H1 (cell line): Measurements from ENCODE around the gene UBE2D2. TPM values are rescaled to one million over a fixed set of nuclear protein-coding genes. Genes with fewer than 3 reads are reported as not detected.

Experiments used
- CTCF ChIA-PET: fragments of 300-600 bp; sonication (Branson Sonifier 250); formaldehyde crosslinking; loops from one replicate; lab custom pipeline; 2021; ENCODE audit not compliant: partially characterized antibody; lab: Charles Lee
- POLR2A ChIA-PET: fragments of 300-600 bp; sonication (Branson Sonifier 250); formaldehyde crosslinking; loops from one replicate; lab custom pipeline; 2021; ENCODE audit warnings: inconsistent platforms; ENCODE audit not compliant: partially characterized antibody; lab: Charles Lee
- DNase-seq, 2 experiments: peaks; one replicate each; pipeline versions ENCODE4 v3.0.0 to v3.0.0-alpha.2; 2010 to 2022; ENCODE audit warnings: low spot score in 2 of 2, low read depth in 1 of 2, mixed read lengths in 1 of 2
- FAIRE-seq: peaks from 2 replicates; lab custom pipeline; 2011; peaks lifted over from hg19 to GRCh38; lab: Jason Lieb, UNC
- H2AFZ ChIP-seq: 2 replicates; pipeline ENCODE4 v1.8.1; 2012; ENCODE audit warnings: low read length, inconsistent platforms
- H2AK5ac ChIP-seq: 2 replicates; pipeline ENCODE4 v1.6.1; 2013; ENCODE audit warnings: low read depth, low read length
- H2BK120ac ChIP-seq: replicated peaks from 2 replicates; pipeline ENCODE3; 2013; ENCODE audit warnings: low read depth, low read length, inconsistent platforms
- H2BK12ac ChIP-seq: 2 replicates; pipeline ENCODE4 v1.6.1; 2013; ENCODE audit warnings: low read depth, low read length
- H2BK15ac ChIP-seq: 2 replicates; pipeline ENCODE4 v1.6.1; 2013; ENCODE audit warnings: low read length
- H2BK20ac ChIP-seq: 2 replicates; pipeline ENCODE4 v1.6.1; 2013; ENCODE audit warnings: low read length
- H2BK5ac ChIP-seq: 2 replicates; pipeline ENCODE4 v1.6.1; 2013; ENCODE audit warnings: low read depth, low read length
- H3K14ac ChIP-seq: 2 replicates; pipeline ENCODE4 v1.6.1; 2013; ENCODE audit warnings: inconsistent platforms; ENCODE audit not compliant: insufficient read length
- H3K18ac ChIP-seq: 2 replicates; pipeline ENCODE4 v1.6.1; 2013; ENCODE audit warnings: low read length; ENCODE audit errors: extremely low read depth
- H3K23ac ChIP-seq: 2 replicates; pipeline ENCODE4 v1.6.1; 2013; ENCODE audit warnings: inconsistent platforms; ENCODE audit not compliant: insufficient read length
- H3K23me2 ChIP-seq: 2 replicates; pipeline ENCODE4 v1.6.1; 2013; ENCODE audit warnings: low read depth, low read length
- H3K27ac ChIP-seq: 2 replicates; pipeline ENCODE4 v1.6.1; 2011; ENCODE audit warnings: low read depth, low read length, inconsistent platforms
- H3K27me3 ChIP-seq, 4 experiments: replicated peaks in 1 of 4; 1 replicate in 1 of 4; 2 replicates in 3 of 4; pipeline versions ENCODE4 v1.6.1 to v1.8.1; 2011 to 2013; ENCODE audit warnings: low read length in 3 of 4, mild to moderate bottlenecking in 3 of 4, inconsistent platforms in 2 of 4, mixed read lengths in 2 of 4, moderate library complexity in 1 of 4; ENCODE audit not compliant: control insufficient read depth in 3 of 4, insufficient read depth in 3 of 4; ENCODE audit errors: extremely low read depth in 1 of 4
- H3K36me3 ChIP-seq, 4 experiments: 2 replicates each; pipeline versions ENCODE4 v1.6.1 to v1.8.1; 2011 to 2013; ENCODE audit warnings: mild to moderate bottlenecking in 4 of 4, low read length in 3 of 4, moderate library complexity in 2 of 4, control low read depth in 1 of 4, inconsistent platforms in 1 of 4; ENCODE audit not compliant: insufficient read depth in 4 of 4, control insufficient read depth in 2 of 4
- H3K4ac ChIP-seq: replicated peaks from 2 replicates; pipeline ENCODE3; 2013; ENCODE audit warnings: low read length, low read depth, mixed read lengths, inconsistent platforms; ENCODE audit not compliant: insufficient read length
- H3K4me1 ChIP-seq, 4 experiments: replicated peaks in 1 of 4; 1 replicate in 1 of 4; 2 replicates in 3 of 4; pipeline versions ENCODE4 v1.6.1 to v1.8.1; 2011 to 2013; ENCODE audit warnings: low read length in 3 of 4, inconsistent platforms in 2 of 4, mixed read lengths in 1 of 4; ENCODE audit not compliant: insufficient read depth in 4 of 4, control insufficient read depth in 3 of 4
- H3K4me2 ChIP-seq, 2 experiments: 2 replicates each; pipeline versions ENCODE4 v1.6.1 to v1.8.1; 2011 to 2013; ENCODE audit warnings: low read depth in 2 of 2, low read length in 2 of 2, control low read depth in 1 of 2, inconsistent platforms in 1 of 2, mild to moderate bottlenecking in 1 of 2; ENCODE audit not compliant: insufficient read depth in 1 of 2
- H3K4me3 ChIP-seq, 4 experiments: fragments of 200-600, 300-600 bp in 1 of 4; sonication (generic), shearing (Covaris generic), sonication (Bioruptor Twin) in 1 of 4; 2 replicates each; pipeline versions ENCODE4 v1.5.1 to v1.8.1; 2011 to 2016; ENCODE audit warnings: low read length in 4 of 4, low read depth in 3 of 4, control low read depth in 2 of 4, inconsistent platforms in 2 of 4, mild to moderate bottlenecking in 2 of 4, mixed read lengths in 1 of 4, moderate library complexity in 1 of 4; ENCODE audit not compliant: insufficient read depth in 2 of 4; ENCODE audit errors: extremely low read depth in 1 of 4
- H3K56ac ChIP-seq: replicated peaks from 2 replicates; pipeline ENCODE3; 2013; ENCODE audit warnings: low read depth, mild to moderate bottlenecking, mixed read lengths, low read length, inconsistent platforms; ENCODE audit not compliant: insufficient read length
- H3K79me1 ChIP-seq: 2 replicates; pipeline ENCODE4 v1.6.1; 2013; ENCODE audit warnings: low read depth, low read length, control low read depth
- H3K79me2 ChIP-seq, 2 experiments: 2 replicates each; pipeline versions ENCODE4 v1.6.1 to v1.8.1; 2012 to 2013; ENCODE audit warnings: low read length in 2 of 2, mild to moderate bottlenecking in 2 of 2, inconsistent platforms in 1 of 2; ENCODE audit not compliant: insufficient read depth in 2 of 2, control insufficient read depth in 1 of 2
- H3K9ac ChIP-seq, 4 experiments: replicated peaks in 1 of 4; 1 replicate in 1 of 4; 2 replicates in 3 of 4; pipeline versions ENCODE4 v1.6.1 to v1.8.1; 2011 to 2013; ENCODE audit warnings: low read depth in 3 of 4, low read length in 3 of 4, control low read depth in 2 of 4, mild to moderate bottlenecking in 2 of 4, moderate library complexity in 2 of 4, inconsistent platforms in 1 of 4; ENCODE audit errors: extremely low read depth in 1 of 4
- H3K9me3 ChIP-seq, 2 experiments: 2 replicates each; pipeline versions ENCODE4 v1.6.1 to v1.8.1; 2012 to 2013; ENCODE audit warnings: mild to moderate bottlenecking in 2 of 2, moderate library complexity in 2 of 2, control low read depth in 1 of 2, inconsistent platforms in 1 of 2, low read depth in 1 of 2, low read length in 1 of 2, mixed read lengths in 1 of 2; ENCODE audit not compliant: insufficient read depth in 2 of 2
- H4K20me1 ChIP-seq, 2 experiments: replicated peaks in 1 of 2; 2 replicates each; pipeline versions ENCODE3 to v1.8.1; 2011 to 2013; ENCODE audit warnings: inconsistent platforms in 2 of 2, low read length in 2 of 2, mild to moderate bottlenecking in 1 of 2; ENCODE audit not compliant: insufficient read depth in 2 of 2, control insufficient read depth in 1 of 2
- H4K5ac ChIP-seq: 2 replicates; pipeline ENCODE4 v1.6.1; 2013; ENCODE audit warnings: low read length, low read depth, mixed read lengths, inconsistent platforms; ENCODE audit not compliant: insufficient read length
- H4K8ac ChIP-seq: 2 replicates; pipeline ENCODE4 v1.8.0; 2013; ENCODE audit warnings: mild to moderate bottlenecking, moderate library complexity, low read length, inconsistent platforms; ENCODE audit not compliant: insufficient read depth; ENCODE audit errors: extremely low read depth
- H4K91ac ChIP-seq: replicated peaks from 2 replicates; pipeline ENCODE3; 2013; ENCODE audit warnings: low read length, mixed read lengths, inconsistent platforms; ENCODE audit not compliant: insufficient read length
- BACH1 ChIP-seq: IDR thresholded peaks from 2 replicates; pipeline ENCODE4 v1.6.1; 2012; ENCODE audit warnings: low read length, improper control_type of control experiment
- BRCA1 ChIP-seq: IDR thresholded peaks from 2 replicates; pipeline ENCODE4 v1.6.1; 2012; ENCODE audit warnings: low read depth, low read length, improper control_type of control experiment
- CREB1 ChIP-seq: IDR thresholded peaks from 2 replicates; pipeline ENCODE4 v1.6.1; 2012; ENCODE audit warnings: inconsistent platforms
- EP300 ChIP-seq, 2 experiments: IDR thresholded peaks; 1 replicate in 1 of 2; 2 replicates in 1 of 2; pipeline ENCODE4 v1.6.1; 2011 to 2012; ENCODE audit warnings: low read depth in 2 of 2, low read length in 2 of 2, mild to moderate bottlenecking in 2 of 2, borderline replicate concordance in 1 of 2, inconsistent platforms in 1 of 2, moderate library complexity in 1 of 2
- FOSL1 ChIP-seq: IDR thresholded peaks from 2 replicates; pipeline ENCODE4 v1.6.1; 2011; ENCODE audit warnings: mild to moderate bottlenecking, low read depth, low read length, moderate library complexity; ENCODE audit not compliant: insufficient read depth
- HDAC6 ChIP-seq: IDR thresholded peaks from one replicate; pipeline ENCODE4 v1.7.1; 2012; ENCODE audit warnings: low read depth, mild to moderate bottlenecking, inconsistent platforms, low read length, moderate library complexity
- KDM1A ChIP-seq: fragments of 200-600, 300-600 bp; sonication (generic); IDR thresholded peaks from 2 replicates; pipeline ENCODE4 v1.7.1; 2016; ENCODE audit warnings: mild to moderate bottlenecking, low read length, borderline replicate concordance
- MAFK ChIP-seq: IDR thresholded peaks from 2 replicates; pipeline ENCODE4 v1.6.1; 2012; ENCODE audit warnings: low read depth, mild to moderate bottlenecking, improper control_type of control experiment, low read length
- MAX ChIP-seq: IDR thresholded peaks from 2 replicates; pipeline ENCODE4 v1.6.1; 2012; ENCODE audit warnings: inconsistent platforms
- POU5F1 ChIP-seq: IDR thresholded peaks from 2 replicates; pipeline ENCODE4 v1.6.1; 2011; ENCODE audit warnings: low read depth, mild to moderate bottlenecking, low read length, moderate library complexity
- SAP30 ChIP-seq: fragments of 300-600 bp; sonication (generic); IDR thresholded peaks from 2 replicates; pipeline ENCODE4 v1.7.1; 2012; ENCODE audit warnings: low read length, moderate library complexity, mild to moderate bottlenecking, inconsistent platforms; ENCODE audit not compliant: insufficient read depth, insufficient replicate concordance
- SP4 ChIP-seq: IDR thresholded peaks from 2 replicates; pipeline ENCODE4 v1.6.1; 2012; ENCODE audit warnings: low read length, inconsistent platforms
- TCF12 ChIP-seq: IDR thresholded peaks from 2 replicates; pipeline ENCODE4 v1.6.1; 2011; ENCODE audit warnings: low read depth, mild to moderate bottlenecking, low read length
- WGBS, 2 experiments: shearing (Covaris generic) in 1 of 2; methylation state at CpG; one replicate each; pipeline versions ENCODE4 v1.1.6 to v1.1.7; 2013 to 2015; ENCODE audit warnings: low lambda C conversion rate in 2 of 2, mixed read lengths in 2 of 2, inconsistent platforms in 1 of 2, low coverage in 1 of 2, missing lambda C conversion rate in 1 of 2; ENCODE audit not compliant: insufficient replicate concordance in 2 of 2, insufficient coverage in 1 of 2, insufficient read length in 1 of 2; ENCODE audit errors: extremely low coverage in 1 of 2, missing lambda C conversion rate in 1 of 2; 5-methylcytosine and 5-hydroxymethylcytosine counted together
- polyA plus RNA-seq, 7 experiments: library from polyadenylated mRNA; depleted of rRNA in 3 of 7; stranded (reverse) in 5 of 7; unstranded in 2 of 7; fragments of >200 nt in 5 of 7; fragments of 200-250 nt in 2 of 7; gene quantifications; 1 replicate in 5 of 7; 2 replicates in 1 of 7; 4 replicates in 1 of 7; pipeline versions ENCODE4 v1.2.1 to v1.2.3, GENCODE V29; 2011 to 2013; ENCODE audit warnings: missing spikeins in 2 of 7, mixed read lengths in 2 of 7
- total RNA-seq: library from RNA; stranded (reverse); fragmentation: NEBNext Ultra II Directional; extraction: Animal tissue kit (Norgen Biotek cat#: 25700); gene quantifications from 2 replicates; pipeline ENCODE4 v1.2.1, GENCODE V29; 2021
- TF ChIP-seq, protein P1 (sequence below): IDR thresholded peaks from 2 replicates; pipeline ENCODE4 v1.6.1; 2012; ENCODE audit warnings: inconsistent platforms

The UBE2D2 gene
- total and polyA plus RNA-seq, 2 of the 8 experiments (the other 6 are each of a cell fraction or from before 2014, with no cell fraction given) = 66.9 to 203 TPM

DNA sequence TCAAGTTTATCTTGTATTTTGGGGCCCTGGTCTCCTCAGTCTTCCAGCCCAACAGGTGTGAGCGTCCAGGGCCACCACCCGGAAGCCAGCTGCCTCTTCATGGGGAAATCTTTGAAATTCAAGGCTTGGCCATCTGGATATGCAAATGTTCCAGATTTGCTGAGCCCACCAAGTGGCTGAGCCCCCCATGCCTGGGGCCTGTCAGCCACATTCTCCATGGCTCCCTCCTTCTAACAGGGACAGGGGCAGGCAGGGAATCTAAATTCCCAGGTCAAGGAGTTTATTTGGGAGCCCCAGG lies 72.8 kb downstream of the UBE2D2 start:
- peaks cover 0 to 15% of the 10 kb centered on the region in 2 experiments for H4K20me1 ChIP-seq
- no peak overlapping the region for H3K27ac ChIP-seq
- no peak overlapping the region for H3K14ac ChIP-seq
- no peak overlapping the region for H2AK5ac ChIP-seq
- H3K4me1 ChIP-seq = peaks cover 19 to 32% (median 25%) of the 10 kb centered on the region in 4 experiments
- H3K36me3 ChIP-seq = peaks cover 0 to 8% (median 4%) of the 10 kb centered on the region in 4 experiments; a peak in 3 of 8 replicates
- H2BK20ac ChIP-seq = no peak overlapping the region
- H3K4ac ChIP-seq = no peak overlapping the region
- H3K4me3 ChIP-seq = no peak overlapping the region
- no peaks in the 10 kb centered on the region; a peak in 1 of 7 replicates for H3K27me3 ChIP-seq
- H4K91ac ChIP-seq = no peak overlapping the region
- POLR2A ChIA-PET = interaction anchor here (0.6 to 9.8 kb wide), 10 partner anchors 16 to 239 kb away, joined by 3 to 212 read pairs (median 5); partner anchors contain the start of gene CXXC5
- H2BK120ac ChIP-seq = no peak overlapping the region
- no peak overlapping the region for H2BK15ac ChIP-seq
- CTCF ChIA-PET = interaction anchor here (0.5 to 20.3 kb wide), 49 partner anchors 10 to 1057 kb away, joined by 3 to 385 read pairs (median 5); partner anchors contain the start of gene CXXC5
- no peak overlapping the region for H2BK5ac ChIP-seq
- H3K79me2 ChIP-seq = peaks cover 0 to 4% of the 10 kb centered on the region in 2 experiments; a peak in 1 of 4 replicates
- no peak overlapping the region for H3K4me2 ChIP-seq
- 87% methylated on average over 2 of the region's 2 CpGs; no CpG with 5 or more reads in 1 of the 2 experiments for WGBS, 2 experiments
- H3K9me3 ChIP-seq = no peaks in the 10 kb centered on the region
- no peak overlapping the region for H2AFZ ChIP-seq
- DNase-seq (no peak), FAIRE-seq (no peak)
- no peak overlapping the region; the same call in 1 of the 2 replicates for H4K8ac ChIP-seq
- no peak overlapping the region for H3K23ac ChIP-seq
- H3K56ac ChIP-seq = no peak overlapping the region
- no peak overlapping the region for H3K9ac ChIP-seq
- H2BK12ac ChIP-seq = no peak overlapping the region
- no peak overlapping the region for H4K5ac ChIP-seq
- peaks cover 6% of the 10 kb centered on the region for H3K23me2 ChIP-seq
- no peaks in the 10 kb centered on the region; the same call in 1 of the 2 replicates for H3K79me1 ChIP-seq
- no peak overlapping the region for H3K18ac ChIP-seq
- no peak for TF ChIP-seq BRCA1
- no peak for TF ChIP-seq FOSL1
- TF ChIP-seq, protein P1, sequence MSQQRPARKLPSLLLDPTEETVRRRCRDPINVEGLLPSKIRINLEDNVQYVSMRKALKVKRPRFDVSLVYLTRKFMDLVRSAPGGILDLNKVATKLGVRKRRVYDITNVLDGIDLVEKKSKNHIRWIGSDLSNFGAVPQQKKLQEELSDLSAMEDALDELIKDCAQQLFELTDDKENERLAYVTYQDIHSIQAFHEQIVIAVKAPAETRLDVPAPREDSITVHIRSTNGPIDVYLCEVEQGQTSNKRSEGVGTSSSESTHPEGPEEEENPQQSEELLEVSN = no peak
- TF ChIP-seq TCF12 = no peak
- no peak for TF ChIP-seq SP4
- TF ChIP-seq BACH1 = no peak
- TF ChIP-seq MAFK = no peak
- no peak for TF ChIP-seq HDAC6
- no peak for TF ChIP-seq EP300 (IDR thresholded peaks at IDR 0.05; ENCODE audit: borderline replicate concordance in 1 of 2, low read depth in 2 of 2, low read length in 2 of 2)
- TF ChIP-seq CREB1 = no peak
- TF ChIP-seq MAX = no peak
- TF ChIP-seq SAP30 = no peak
- no peak for TF ChIP-seq KDM1A
- TF ChIP-seq POU5F1 = no peak
